B cell (primary cell): ENCODE measurements around the gene ATP5MC3. TPM values are rescaled to one million over a fixed set of nuclear protein-coding genes. Genes with fewer than 3 reads are reported as not detected.

Experiments used
- ATAC-seq: fragments of 200-7000 bp; cut with Tn5 transposase; one replicate; pipeline ENCODE4 v1.10.0; 2021; ENCODE audit warnings: low read depth, mild to moderate bottlenecking, moderate number of reproducible peaks, moderate library complexity
- CTCF ChIA-PET: fragments of 350-600 bp; sonication (Branson Sonifier 250); formaldehyde crosslinking; loops from one replicate; lab custom pipeline; 2021; ENCODE audit warnings: antibody characterized with exemption, inconsistent platforms; lab: Charles Lee
- POLR2A ChIA-PET: fragments of 350-600 bp; sonication (Branson Sonifier 250); formaldehyde crosslinking; loops from one replicate; lab custom pipeline; 2021; ENCODE audit warnings: antibody characterized with exemption; lab: Charles Lee
- DNase-seq: peaks from one replicate; pipeline ENCODE4 v3.0.0; 2013
- H2AFZ ChIP-seq: 2 replicates; pipeline ENCODE4 v1.6.1; 2012; ENCODE audit warnings: mild to moderate bottlenecking, low read depth, low read length; ENCODE audit not compliant: insufficient read depth, poor library complexity, severe bottlenecking
- H3K27ac ChIP-seq, 2 donors: 1 replicate in 1 of 2; 2 replicates in 1 of 2; pipeline ENCODE4 v1.5.1; 2012 to 2013; ENCODE audit warnings: low read length in 2 of 2, mild to moderate bottlenecking in 2 of 2, moderate library complexity in 1 of 2
- H3K27me3 ChIP-seq, 4 experiments: fragments of 200-600 bp in 1 of 4; sonication (generic) in 1 of 4; replicated peaks in 1 of 4; 1 replicate in 2 of 4; 2 replicates in 2 of 4; pipeline versions ENCODE4 v1.6.1 to v1.7.0; 2013 to 2016; ENCODE audit warnings: low read length in 3 of 4, mild to moderate bottlenecking in 2 of 4, mixed read lengths in 1 of 4, moderate library complexity in 1 of 4; ENCODE audit not compliant: insufficient read depth in 4 of 4, control insufficient read depth in 3 of 4; ENCODE audit errors: control extremely low read depth in 1 of 4
- H3K36me3 ChIP-seq, 2 experiments: replicated peaks in 1 of 2; 1 replicate in 1 of 2; 2 replicates in 1 of 2; pipeline versions ENCODE4 v1.6.1 to v1.7.1; 2013; ENCODE audit warnings: low read length in 1 of 2; ENCODE audit not compliant: insufficient read depth in 2 of 2, control insufficient read depth in 1 of 2; ENCODE audit errors: control extremely low read depth in 1 of 2, extremely low read depth in 1 of 2
- H3K4me1 ChIP-seq, 2 donors: fragments of 200-600 bp in 1 of 2; sonication (generic) in 1 of 2; 1 replicate in 1 of 2; 2 replicates in 1 of 2; pipeline versions ENCODE4 v1.5.1 to v1.6.1; 2013 to 2017; ENCODE audit warnings: low read length in 2 of 2; ENCODE audit not compliant: control insufficient read depth in 2 of 2, insufficient read depth in 2 of 2
- H3K4me2 ChIP-seq: replicated peaks from 2 replicates; pipeline ENCODE3; 2012; ENCODE audit warnings: mild to moderate bottlenecking, low read depth, low read length; ENCODE audit not compliant: poor library complexity, severe bottlenecking
- H3K4me3 ChIP-seq, 5 experiments: fragments of 200-600 bp in 1 of 5; sonication (generic) in 1 of 5; 1 replicate in 3 of 5; 2 replicates in 2 of 5; pipeline versions ENCODE4 v1.5.1 to v1.7.0; 2011 to 2016; ENCODE audit warnings: low read length in 4 of 5, mild to moderate bottlenecking in 4 of 5, low read depth in 2 of 5, control low read depth in 1 of 5, moderate library complexity in 1 of 5; ENCODE audit not compliant: insufficient read depth in 1 of 5; ENCODE audit errors: control extremely low read depth in 1 of 5, extremely low read depth in 1 of 5
- H3K79me2 ChIP-seq: fragments of 200-600 bp; sonication (generic); one replicate; pipeline ENCODE4 v1.6.0; 2016; ENCODE audit warnings: low read length; ENCODE audit not compliant: control insufficient read depth, insufficient read depth
- H3K9ac ChIP-seq: fragments of 200-600 bp; sonication (generic); 2 replicates; pipeline ENCODE4 v1.6.1; 2017; ENCODE audit warnings: mild to moderate bottlenecking, low read length, moderate library complexity
- H3K9me3 ChIP-seq, 3 donors: one replicate each; pipeline versions ENCODE4 v1.6.1 to v1.7.1; 2013; ENCODE audit warnings: low read length in 2 of 3; ENCODE audit not compliant: control insufficient read depth in 2 of 3, insufficient read depth in 1 of 3; ENCODE audit errors: control extremely low read depth in 1 of 3
- H4K20me1 ChIP-seq: 2 replicates; pipeline ENCODE4 v1.6.0; 2012; ENCODE audit warnings: mild to moderate bottlenecking, low read length; ENCODE audit not compliant: insufficient read depth, control insufficient read depth, poor library complexity, severe bottlenecking
- H3K27ac Mint-ChIP-seq: one replicate; pipeline ENCODE4 v1.8.0; 2021; ENCODE audit warnings: mixed read lengths
- H3K27me3 Mint-ChIP-seq: one replicate; pipeline ENCODE4 v1.8.0; 2021; ENCODE audit warnings: mixed read lengths
- H3K4me1 Mint-ChIP-seq: one replicate; pipeline ENCODE4 v1.8.0; 2021; ENCODE audit warnings: mixed read lengths
- H3K4me3 Mint-ChIP-seq: one replicate; pipeline ENCODE4 v1.8.0; 2021; ENCODE audit warnings: mixed read lengths
- H3K9me3 Mint-ChIP-seq: one replicate; pipeline ENCODE4 v1.8.0; 2022; ENCODE audit warnings: mixed read lengths; ENCODE audit not compliant: insufficient read depth
- CTCF ChIP-seq: fragments of 200-600 bp; IDR thresholded peaks from one replicate; pipeline ENCODE4 v1.8.0; 2022; ENCODE audit warnings: antibody characterized with exemption, mild to moderate bottlenecking
- EZH2 ChIP-seq: IDR thresholded peaks from 2 replicates; pipeline ENCODE4 v1.6.1; 2012; ENCODE audit warnings: borderline replicate concordance, low read depth, mild to moderate bottlenecking, moderate library complexity, low read length; ENCODE audit not compliant: insufficient read depth, poor library complexity, severe bottlenecking
- WGBS: methylation state at CpG from one replicate; pipeline ENCODE4 v1.1.5; 2013; ENCODE audit warnings: missing lambda C conversion rate; ENCODE audit not compliant: insufficient coverage; 5-methylcytosine and 5-hydroxymethylcytosine counted together
- intact Hi-C: fragments of 100-400 bp; cut with micrococcal nuclease; formaldehyde crosslinking; loops from one replicate; pipeline ENCODE4 v1.10.0; 2022
- polyA plus RNA-seq: library from polyadenylated mRNA; depleted of rRNA; stranded (reverse); fragments of >200 nt; gene quantifications from 2 replicates; pipeline ENCODE4 v1.2.3, GENCODE V29; 2012
- total RNA-seq, 2 donors: library from RNA; stranded (reverse); fragments of 120-200 nt in 1 of 2; gene quantifications; 1 replicate in 1 of 2; 2 replicates in 1 of 2; pipeline versions ENCODE4 v1.2.3 to v1.2.4, GENCODE V29; 2013 to 2022

ATP5MC3 gene
- total and polyA plus RNA-seq, 2 donors (not counting 1 experiment from before 2014, with no cell fraction given) = 68.5 to 94.1 TPM

- no peak overlapping the region for H2AFZ ChIP-seq
- H3K9me3 ChIP-seq = no peaks in the 10 kb centered on the region
- no CpG with 5 or more reads among the region's 2 CpGs for WGBS
- H4K20me1 ChIP-seq = peaks cover 77% of the 10 kb centered on the region
- TF ChIP-seq EZH2 (no peak), CTCF (no peak)
- peaks cover 35% of the 10 kb centered on the region for H3K4me1 Mint-ChIP-seq
- H3K27me3 ChIP-seq = no peaks in the 10 kb centered on the region
- H3K4me3 ChIP-seq = no peak overlapping the region
- no peak overlapping the region for H3K4me2 ChIP-seq
- H3K27ac Mint-ChIP-seq = no peak overlapping the region
- intact Hi-C loops = no loop called here
- peaks cover 0 to 8% of the 10 kb centered on the region in 2 experiments for H3K36me3 ChIP-seq
- no peak overlapping the region for H3K4me3 Mint-ChIP-seq
- CTCF ChIA-PET = no interaction called here
- ATAC-seq (no peak), DNase-seq (no peak)
- POLR2A ChIA-PET = no interaction called here
- no peaks in the 10 kb centered on the region for H3K9me3 Mint-ChIP-seq
- H3K27ac ChIP-seq = no peak overlapping the region
- peaks cover 96% of the 10 kb centered on the region for H3K79me2 ChIP-seq
- H3K27me3 Mint-ChIP-seq = no peaks in the 10 kb centered on the region
- no peak overlapping the region for H3K9ac ChIP-seq
- H3K4me1 ChIP-seq = no peaks in the 10 kb centered on the region
Measured at GRCh38 chr2:175152242-175152641, 29.3 kb downstream of the ATP5MC3 start.

GRCh38 chr2:175151791-175152190 lies 29.7 kb downstream of the ATP5MC3 start:
- ATAC-seq (no peak), DNase-seq (no peak)
- no peaks in the 10 kb centered on the region for H3K27me3 Mint-ChIP-seq
- peaks cover 33% of the 10 kb centered on the region for H3K4me1 Mint-ChIP-seq
- peaks cover 0 to 8% of the 10 kb centered on the region in 2 experiments for H3K36me3 ChIP-seq
- no peak overlapping the region for H3K9ac ChIP-seq
- no peaks in the 10 kb centered on the region for H3K4me1 ChIP-seq
- CTCF ChIA-PET = no interaction called here
- TF ChIP-seq EZH2 = no peak
- no peak for TF ChIP-seq CTCF
- peaks cover 76% of the 10 kb centered on the region for H4K20me1 ChIP-seq
- no peaks in the 10 kb centered on the region for H3K27me3 ChIP-seq
- H3K9me3 ChIP-seq = no peaks in the 10 kb centered on the region
- peaks cover 91% of the 10 kb centered on the region for H3K79me2 ChIP-seq
- H3K27ac ChIP-seq = no peak overlapping the region
- H3K4me3 Mint-ChIP-seq = no peak overlapping the region
- H3K27ac Mint-ChIP-seq = no peak overlapping the region
- intact Hi-C loops = no loop called here
- no peak overlapping the region for H2AFZ ChIP-seq
- H3K4me2 ChIP-seq = no peak overlapping the region
- H3K9me3 Mint-ChIP-seq = no peaks in the 10 kb centered on the region
- POLR2A ChIA-PET = no interaction called here
- WGBS = no CpG with 5 or more reads among the region's 1 CpG
- no peak overlapping the region for H3K4me3 ChIP-seq
